HL-60 (cell line): Measurements from ENCODE around the gene SLC22A23.

Experiments used
- DNase-seq, 2 experiments: peaks; one replicate each; pipeline ENCODE4 v3.0.0-alpha.2; 2010 to 2020; ENCODE audit warnings: low read depth in 1 of 2, low spot score in 1 of 2
- H3K27ac ChIP-seq: fragments of 250-450 bp; sonication (Bioruptor Pico); replicated peaks from 2 replicates; pipeline ENCODE4 v1.5.1; 2020; ENCODE audit warnings: mild to moderate bottlenecking, moderate library complexity
- H3K27me3 ChIP-seq: fragments of 250-450 bp; sonication (Bioruptor Pico); 2 replicates; pipeline ENCODE4 v1.5.1; 2021; ENCODE audit warnings: mild to moderate bottlenecking, moderate library complexity; ENCODE audit not compliant: insufficient read depth, poor library complexity, severe bottlenecking
- H3K4me3 ChIP-seq: replicated peaks from 2 replicates; pipeline ENCODE4 v1.5.1; 2011; ENCODE audit warnings: mild to moderate bottlenecking, control low read depth, low read length; ENCODE audit not compliant: insufficient read depth
- CTCF ChIP-seq: IDR thresholded peaks from one replicate; pipeline ENCODE4 v1.5.1; 2011; ENCODE audit warnings: low read length, control low read depth, inconsistent platforms; ENCODE audit not compliant: insufficient read depth
- GABPA ChIP-seq: IDR thresholded peaks from 2 replicates; pipeline ENCODE4 v1.6.1; 2012; ENCODE audit warnings: low read depth
- POLR2AphosphoS5 ChIP-seq: IDR thresholded peaks from 2 replicates; pipeline ENCODE4 v1.6.1; 2012; ENCODE audit warnings: low read depth
- SPI1 ChIP-seq: IDR thresholded peaks from 2 replicates; pipeline ENCODE4 v1.6.1; 2012; ENCODE audit warnings: low read depth, mild to moderate bottlenecking, borderline replicate concordance
- TF ChIP-seq, protein P1 (sequence below): IDR thresholded peaks from 2 replicates; pipeline ENCODE4 v1.6.1; 2012; ENCODE audit warnings: low read depth; ENCODE audit not compliant: insufficient replicate concordance

SLC22A23 gene

DNA sequence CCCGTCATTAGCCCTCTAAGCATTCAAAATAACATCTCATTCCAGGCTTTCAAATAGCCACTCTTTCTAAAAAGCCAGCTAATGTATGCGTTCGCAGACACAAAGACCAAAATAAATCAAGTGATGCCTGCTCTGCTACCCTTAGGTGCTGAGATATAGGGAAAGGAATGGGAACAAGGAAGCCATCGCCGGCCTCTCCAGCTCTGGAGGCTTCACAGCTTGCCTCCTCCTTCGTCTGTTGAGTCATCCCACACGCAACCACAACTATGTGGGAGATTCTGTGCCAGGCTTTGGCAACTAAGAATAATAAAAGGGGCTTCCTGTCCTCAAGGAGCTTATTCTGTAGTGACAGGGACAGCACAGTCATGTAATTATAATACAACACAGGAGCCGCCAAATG lies 27.3 kb upstream of the SLC22A23 start:
- H3K27ac ChIP-seq = no peak overlapping the region
- TF ChIP-seq CTCF (no peak), GABPA (no peak), SPI1 (no peak), POLR2AphosphoS5 (no peak)
- TF ChIP-seq, protein P1, sequence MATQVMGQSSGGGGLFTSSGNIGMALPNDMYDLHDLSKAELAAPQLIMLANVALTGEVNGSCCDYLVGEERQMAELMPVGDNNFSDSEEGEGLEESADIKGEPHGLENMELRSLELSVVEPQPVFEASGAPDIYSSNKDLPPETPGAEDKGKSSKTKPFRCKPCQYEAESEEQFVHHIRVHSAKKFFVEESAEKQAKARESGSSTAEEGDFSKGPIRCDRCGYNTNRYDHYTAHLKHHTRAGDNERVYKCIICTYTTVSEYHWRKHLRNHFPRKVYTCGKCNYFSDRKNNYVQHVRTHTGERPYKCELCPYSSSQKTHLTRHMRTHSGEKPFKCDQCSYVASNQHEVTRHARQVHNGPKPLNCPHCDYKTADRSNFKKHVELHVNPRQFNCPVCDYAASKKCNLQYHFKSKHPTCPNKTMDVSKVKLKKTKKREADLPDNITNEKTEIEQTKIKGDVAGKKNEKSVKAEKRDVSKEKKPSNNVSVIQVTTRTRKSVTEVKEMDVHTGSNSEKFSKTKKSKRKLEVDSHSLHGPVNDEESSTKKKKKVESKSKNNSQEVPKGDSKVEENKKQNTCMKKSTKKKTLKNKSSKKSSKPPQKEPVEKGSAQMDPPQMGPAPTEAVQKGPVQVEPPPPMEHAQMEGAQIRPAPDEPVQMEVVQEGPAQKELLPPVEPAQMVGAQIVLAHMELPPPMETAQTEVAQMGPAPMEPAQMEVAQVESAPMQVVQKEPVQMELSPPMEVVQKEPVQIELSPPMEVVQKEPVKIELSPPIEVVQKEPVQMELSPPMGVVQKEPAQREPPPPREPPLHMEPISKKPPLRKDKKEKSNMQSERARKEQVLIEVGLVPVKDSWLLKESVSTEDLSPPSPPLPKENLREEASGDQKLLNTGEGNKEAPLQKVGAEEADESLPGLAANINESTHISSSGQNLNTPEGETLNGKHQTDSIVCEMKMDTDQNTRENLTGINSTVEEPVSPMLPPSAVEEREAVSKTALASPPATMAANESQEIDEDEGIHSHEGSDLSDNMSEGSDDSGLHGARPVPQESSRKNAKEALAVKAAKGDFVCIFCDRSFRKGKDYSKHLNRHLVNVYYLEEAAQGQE = no peak
- no peak overlapping the region for H3K4me3 ChIP-seq
- no peaks in the 10 kb centered on the region for H3K27me3 ChIP-seq
- DNase-seq = no peak

- H3K4me3 ChIP-seq = no peak overlapping the region
- H3K27me3 ChIP-seq = no peaks in the 10 kb centered on the region
- no peak for DNase-seq
- H3K27ac ChIP-seq = no peak overlapping the region
- TF ChIP-seq SPI1 (no peak), CTCF (no peak), GABPA (no peak), POLR2AphosphoS5 (no peak)
- TF ChIP-seq, protein P1 = no peak
Observed at GRCh38 chr6:3483675-3484074, 26.8 kb upstream of the SLC22A23 start.

- TF ChIP-seq SPI1 (no peak), POLR2AphosphoS5 (no peak), CTCF (no peak), GABPA (no peak)
- TF ChIP-seq, protein P1 = no peak
- DNase-seq = no peak
- no peaks in the 10 kb centered on the region for H3K27me3 ChIP-seq
- H3K4me3 ChIP-seq = no peak overlapping the region
- H3K27ac ChIP-seq = no peak overlapping the region
Observed at GRCh38 chr6:3482869-3483268, 26.0 kb upstream of the SLC22A23 start.
